GM18907 (cell line): ENCODE results near the gene CCDC122.

Experiments used
- ATAC-seq: cut with Tn5 transposase; IDR thresholded peaks from one replicate; pipeline ENCODE4 v1.9.1; 2021; ENCODE audit warnings: mild to moderate bottlenecking, moderate library complexity; ENCODE audit not compliant: unreplicated experiment

The CCDC122 gene

GRCh38 chr13:43878892-43879754 is at the start of gene CCDC122:
Gene CCDC122, minus strand, starts transcription at chr13:43879740. Its CDS starts 10,364 bp downstream, at chr13:43869376.
- peak; percentile 78 for ATAC-seq

- peak; percentile 93 for ATAC-seq
Measured at GRCh38 chr13:43924549-43925245, 45.2 kb upstream of the CCDC122 start.

GRCh38 chr13:43920965-43921674 is 41.6 kb upstream of the CCDC122 start:
- ATAC-seq = no peak

GRCh38 chr13:43918636-43919035 is 39.1 kb upstream of the CCDC122 start:
- ATAC-seq = no peak

- no peak for ATAC-seq
Measured at GRCh38 chr13:43916828-43917227, 37.3 kb upstream of the CCDC122 start.

GRCh38 chr13:43915451-43915850 is 35.9 kb upstream of the CCDC122 start:
- ATAC-seq = no peak

GRCh38 chr13:43911871-43912270 is 32.3 kb upstream of the CCDC122 start:
- ATAC-seq = no peak

- ATAC-seq = no peak
Measured at GRCh38 chr13:43911278-43911677, 31.7 kb upstream of the CCDC122 start.

- no peak for ATAC-seq
Measured at GRCh38 chr13:43910856-43911255, 31.3 kb upstream of the CCDC122 start.

GRCh38 chr13:43908156-43909126 is 28.9 kb upstream of the CCDC122 start:
- no peak for ATAC-seq

GRCh38 chr13:43905435-43906031 is 26.0 kb upstream of the CCDC122 start:
- peak; percentile 54 for ATAC-seq

- ATAC-seq = no peak
Measured at GRCh38 chr13:43895940-43896339, 16.4 kb upstream of the CCDC122 start.

GRCh38 chr13:43894438-43894837 is 14.9 kb upstream of the CCDC122 start:
- ATAC-seq = no peak

- ATAC-seq = no peak
Measured at GRCh38 chr13:43884222-43884621, 4.7 kb upstream of the CCDC122 start.

GRCh38 chr13:43883631-43884030 is 4.1 kb upstream of the CCDC122 start:
- no peak for ATAC-seq

GRCh38 chr13:43881580-43881979 is 2.0 kb upstream of the CCDC122 start:
- ATAC-seq = no peak

- ATAC-seq = no peak
Measured at GRCh38 chr13:43880926-43881325, 1.4 kb upstream of the CCDC122 start.

GRCh38 chr13:43880214-43880855 is 795 bp upstream of the CCDC122 start:
- ATAC-seq = no peak

GRCh38 chr13:43879755-43880181 is 228 bp upstream of the CCDC122 start, which contains the start of gene LACC1:
Gene LACC1, plus strand, starts transcription at chr13:43879904. Its CDS starts 1,082 bp downstream, at chr13:43880986.
- peak; percentile 51 for ATAC-seq
